Upper lobe of right lung (tissue), 1 donor: ENCODE results near the gene A2ML1. TPM values are rescaled to one million over a fixed set of nuclear protein-coding genes. Genes with fewer than 3 reads are reported as not detected.
A peak's percentile ranks its signal among the peaks of the same experiment; 100 is the strongest.
"Not testable (repeated sequence)": the region's sequence is repeated elsewhere in the genome, so short reads cannot be mapped to it uniquely, and the experiment has no call there.

Experiments used
- ATAC-seq: fragments of 200-7000 bp; cut with Tn5 transposase; one replicate; pipeline ENCODE4 v1.9.1; 2020; ENCODE audit warnings: mild to moderate bottlenecking, moderate library complexity
- DNase-seq: peaks from one replicate; pipeline ENCODE4 v3.0.0-alpha.2; 2020
- H3K27ac ChIP-seq: fragments of 200-600 bp; one replicate; pipeline ENCODE4 v1.8.0; 2022
- H3K27me3 ChIP-seq: fragments of 200-600 bp; one replicate; pipeline ENCODE4 v1.8.0; 2022; ENCODE audit warnings: mild to moderate bottlenecking
- H3K36me3 ChIP-seq: fragments of 200-600 bp; one replicate; pipeline ENCODE4 v1.8.0; 2022
- H3K4me1 ChIP-seq: fragments of 200-600 bp; one replicate; pipeline ENCODE4 v1.8.0; 2022
- H3K4me3 ChIP-seq: fragments of 200-600 bp; one replicate; pipeline ENCODE4 v1.8.0; 2022; ENCODE audit warnings: mild to moderate bottlenecking
- H3K9me3 ChIP-seq: fragments of 200-600 bp; one replicate; pipeline ENCODE4 v1.8.0; 2022
- CTCF ChIP-seq: fragments of 200-600 bp; IDR thresholded peaks from one replicate; pipeline ENCODE4 v1.8.0; 2022; ENCODE audit warnings: antibody characterized with exemption
- intact Hi-C: fragments of 100-400 bp; cut with DNase I; formaldehyde crosslinking; loops from one replicate; pipeline ENCODE4 v1.11.0; 2022
- total RNA-seq: library from RNA; stranded (reverse); fragmentation: NEBNext Ultra II Directional; extraction: Animal tissue kit (Norgen Biotek cat#: 25700); gene quantifications from one replicate; pipeline ENCODE4 v1.2.1, GENCODE V29; 2021
- donor health status: DM: no; HTN: yes; CAD: no; lungs with severe emphysema.

Gene A2ML1
- total RNA-seq, 1 donor from 2014 or later, result not detected

GRCh38 chr12:8899830-8900229, 77.4 kb downstream of the A2ML1 start:
- no peak overlapping the region for H3K27ac ChIP-seq
- H3K4me1 ChIP-seq, result no peaks in the 10 kb centered on the region
- H3K36me3 ChIP-seq, result no peaks in the 10 kb centered on the region
- H3K9me3 ChIP-seq, result no peaks in the 10 kb centered on the region
- TF ChIP-seq CTCF, result no peak
- no peak for ATAC-seq
- H3K27me3 ChIP-seq, result no peaks in the 10 kb centered on the region
- intact Hi-C loops, result no loop called here
- H3K4me3 ChIP-seq, result no peak overlapping the region
- DNase-seq, result no peak

GRCh38 chr12:8902703-8903102, 80.3 kb downstream of the A2ML1 start:
- H3K27me3 ChIP-seq, H3K27ac ChIP-seq, H3K36me3 ChIP-seq, H3K9me3 ChIP-seq, H3K4me1 ChIP-seq, intact Hi-C loops, H3K4me3 ChIP-seq, DNase-seq: not testable (repeated sequence)
- peak; percentile 60 for ATAC-seq

GRCh38 chr12:8903646-8904045, 81.2 kb downstream of the A2ML1 start:
- no peak overlapping the region for H3K4me3 ChIP-seq
- DNase-seq (no peak), ATAC-seq (no peak)
- intact Hi-C loops, result no loop called here
- TF ChIP-seq CTCF, result no peak
- H3K27me3 ChIP-seq, result no peaks in the 10 kb centered on the region
- H3K9me3 ChIP-seq, result no peaks in the 10 kb centered on the region
- no peaks in the 10 kb centered on the region for H3K4me1 ChIP-seq
- no peak overlapping the region for H3K27ac ChIP-seq
- H3K36me3 ChIP-seq, result no peaks in the 10 kb centered on the region

- ATAC-seq, result no peak
- no peaks in the 10 kb centered on the region for H3K27me3 ChIP-seq
These were observed 82.2 kb downstream of the A2ML1 start for GRCh38 chr12:8904665-8905064.

GRCh38 chr12:8905546-8905945, 83.1 kb downstream of the A2ML1 start:
- Histone ChIP-seq H3K9me3 (no peaks in the 10 kb centered on the region), H3K4me1 (no peaks in the 10 kb centered on the region), H3K4me3 (no peak overlapping the region), H3K27me3 (no peaks in the 10 kb centered on the region), H3K36me3 (no peaks in the 10 kb centered on the region), H3K27ac (no peak overlapping the region)
- DNase-seq, result no peak
- no peak for TF ChIP-seq CTCF
- intact Hi-C loops, result no loop called here
- ATAC-seq, result peak; percentile 41

More at GRCh38 chr12:8904665-8905064, 82.2 kb downstream of the A2ML1 start:
- no peak overlapping the region for H3K27ac ChIP-seq
- no peak overlapping the region for H3K4me3 ChIP-seq
- H3K4me1 ChIP-seq, result no peaks in the 10 kb centered on the region
- H3K9me3 ChIP-seq, result no peaks in the 10 kb centered on the region
- TF ChIP-seq CTCF, result no peak
- H3K36me3 ChIP-seq, result no peaks in the 10 kb centered on the region
- DNase-seq, result no peak
- intact Hi-C loops, result no loop called here

GRCh38 chr12:8906266-8907180, 84.1 kb downstream of the A2ML1 start:
- TF ChIP-seq CTCF, result no peak
- Histone ChIP-seq H3K4me3 (no peak overlapping the region), H3K9me3 (no peaks in the 10 kb centered on the region), H3K4me1 (no peaks in the 10 kb centered on the region), H3K36me3 (no peaks in the 10 kb centered on the region), H3K27me3 (no peaks in the 10 kb centered on the region), H3K27ac (no peak overlapping the region)
- no peak for ATAC-seq
- no peak for DNase-seq
- intact Hi-C loops, result no loop called here
